IMR-90 (cell line): ENCODE measurements around the gene PRR19. TPM values are rescaled to one million over a fixed set of nuclear protein-coding genes. Genes with fewer than 3 reads are reported as not detected.

Source experiments
- ATAC-seq: fragments of 200-7000 bp; cut with Tn5 transposase; 2 replicates; pipeline ENCODE4 v1.9.1; 2020; ENCODE audit warnings: low read depth, mild to moderate bottlenecking, moderate library complexity
- BruUV-seq: library from RNA; stranded (reverse); fragments of 400-500 nt; replicated peaks from 2 replicates; lab custom pipeline; 2021; lab: Mats Ljungman, UMichigan
- CTCF ChIA-PET: fragments of 300-600 bp; formaldehyde crosslinking; extraction: SDS; loops from one replicate; lab custom pipeline; 2021; ENCODE audit warnings: antibody characterized with exemption; lab: Yijun Ruan, JAX
- POLR2A ChIA-PET: fragments of 300-600 bp; sonication (Branson Sonifier 250); formaldehyde crosslinking; loops from one replicate; lab custom pipeline; 2022; ENCODE audit warnings: antibody characterized with exemption; ENCODE audit not compliant: unreplicated experiment; lab: Charles Lee
- DNase-seq: peaks from one replicate; pipeline ENCODE4 v3.0.0; 2013
- H2AFZ ChIP-seq: replicated peaks from 2 replicates; pipeline ENCODE3; 2013; ENCODE audit warnings: low read length, mild to moderate bottlenecking; ENCODE audit not compliant: poor library complexity
- H2AK5ac ChIP-seq: 2 replicates; pipeline ENCODE4 v1.6.1; 2013; ENCODE audit warnings: low read depth, low read length, inconsistent platforms
- H2AK9ac ChIP-seq: replicated peaks from 2 replicates; pipeline ENCODE3; 2013; ENCODE audit warnings: mild to moderate bottlenecking, low read depth, low read length, moderate library complexity; ENCODE audit not compliant: poor library complexity
- H2BK120ac ChIP-seq: 2 replicates; pipeline ENCODE4 v1.6.1; 2013; ENCODE audit warnings: low read depth, low read length, inconsistent platforms
- H2BK15ac ChIP-seq: 3 replicates; pipeline ENCODE4 v1.6.1; 2013; ENCODE audit warnings: low read depth, low read length, inconsistent platforms
- H2BK20ac ChIP-seq: 2 replicates; pipeline ENCODE4 v1.6.1; 2013; ENCODE audit warnings: low read depth, mild to moderate bottlenecking, inconsistent platforms, low read length, moderate library complexity
- H2BK5ac ChIP-seq: 2 replicates; pipeline ENCODE4 v1.6.1; 2013; ENCODE audit warnings: mild to moderate bottlenecking, low read depth, low read length, inconsistent platforms; ENCODE audit not compliant: poor library complexity, severe bottlenecking
- H3K14ac ChIP-seq: replicated peaks from 2 replicates; pipeline ENCODE4 v1.6.1; 2013; ENCODE audit warnings: low read depth, low read length, inconsistent platforms
- H3K18ac ChIP-seq: 2 replicates; pipeline ENCODE4 v1.6.1; 2013; ENCODE audit warnings: low read depth, low read length, control low read depth
- H3K23ac ChIP-seq: 2 replicates; pipeline ENCODE4 v1.6.1; 2013; ENCODE audit warnings: low read depth, low read length, inconsistent platforms
- H3K27ac ChIP-seq: 2 replicates; pipeline ENCODE4 v1.5.1; 2013; ENCODE audit warnings: mild to moderate bottlenecking, control low read depth, low read length; ENCODE audit not compliant: insufficient read depth
- H3K27me3 ChIP-seq: 2 replicates; pipeline ENCODE4 v1.6.1; 2013; ENCODE audit warnings: low read length; ENCODE audit not compliant: control insufficient read depth, insufficient read depth
- H3K36me3 ChIP-seq: 2 replicates; pipeline ENCODE4 v1.6.1; 2013; ENCODE audit warnings: low read length, mixed read lengths; ENCODE audit not compliant: control insufficient read depth, insufficient read depth
- H3K4ac ChIP-seq: 2 replicates; pipeline ENCODE4 v1.6.1; 2013; ENCODE audit warnings: low read depth, low read length, inconsistent platforms
- H3K4me1 ChIP-seq: 2 replicates; pipeline ENCODE4 v1.6.1; 2013; ENCODE audit warnings: low read length, mixed read lengths; ENCODE audit not compliant: control insufficient read depth, insufficient read depth
- H3K4me2 ChIP-seq: 2 replicates; pipeline ENCODE4 v1.6.1; 2013; ENCODE audit warnings: low read depth, mild to moderate bottlenecking, control low read depth, low read length, moderate library complexity
- H3K4me3 ChIP-seq: 2 replicates; pipeline ENCODE4 v1.5.1; 2013; ENCODE audit warnings: low read depth, mild to moderate bottlenecking, control low read depth, low read length, moderate library complexity; ENCODE audit not compliant: insufficient read depth
- H3K56ac ChIP-seq: 2 replicates; pipeline ENCODE4 v1.6.1; 2013; ENCODE audit warnings: low read length, inconsistent platforms; ENCODE audit not compliant: insufficient read depth; ENCODE audit errors: extremely low read depth
- H3K79me1 ChIP-seq, 2 experiments: 2 replicates each; pipeline ENCODE4 v1.6.1; 2013; ENCODE audit warnings: low read length in 2 of 2, inconsistent platforms in 1 of 2, low read depth in 1 of 2
- H3K9ac ChIP-seq: 2 replicates; pipeline ENCODE4 v1.6.1; 2013; ENCODE audit warnings: low read depth, low read length, control low read depth
- H3K9me1 ChIP-seq: 2 replicates; pipeline ENCODE4 v1.6.1; 2013; ENCODE audit warnings: low read length, inconsistent platforms; ENCODE audit not compliant: insufficient read depth
- H3K9me3 ChIP-seq: 2 replicates; pipeline ENCODE4 v1.6.1; 2013; ENCODE audit warnings: low read length; ENCODE audit not compliant: control insufficient read depth, insufficient read depth
- H4K20me1 ChIP-seq: 2 replicates; pipeline ENCODE4 v1.6.1; 2013; ENCODE audit warnings: low read length, inconsistent platforms; ENCODE audit not compliant: insufficient read depth
- H4K5ac ChIP-seq: 2 replicates; pipeline ENCODE4 v1.6.1; 2013; ENCODE audit warnings: mild to moderate bottlenecking, low read depth, low read length, control low read depth
- H4K8ac ChIP-seq, 2 experiments: 2 replicates each; pipeline ENCODE4 v1.6.1; 2013; ENCODE audit warnings: low read depth in 2 of 2, low read length in 2 of 2, control low read depth in 1 of 2, inconsistent platforms in 1 of 2
- H4K91ac ChIP-seq: 2 replicates; pipeline ENCODE4 v1.6.1; 2013; ENCODE audit warnings: low read depth, low read length, inconsistent platforms; ENCODE audit not compliant: insufficient read depth
- BHLHE40 ChIP-seq: fragments of 150-350 bp; IDR thresholded peaks from 2 replicates; pipeline ENCODE4 v1.6.1; 2016; ENCODE audit warnings: mild to moderate bottlenecking, low read depth, low read length
- CTCF ChIP-seq: conservative IDR thresholded peaks from 2 replicates; pipeline ENCODE4 v1.5.1; 2012; ENCODE audit warnings: mild to moderate bottlenecking, low read depth, low read length, improper control_type of control experiment
- FOS ChIP-seq: fragments of 150-350 bp; IDR thresholded peaks from 2 replicates; pipeline ENCODE4 v1.6.1; 2016; ENCODE audit warnings: low read depth, low read length
- MAZ ChIP-seq: IDR thresholded peaks from 2 replicates; pipeline ENCODE4 v1.6.1; 2012; ENCODE audit warnings: low read depth, mild to moderate bottlenecking, low read length, improper control_type of control experiment, moderate library complexity, borderline replicate concordance
- MXI1 ChIP-seq: IDR thresholded peaks from 2 replicates; pipeline ENCODE4 v1.6.1; 2012; ENCODE audit warnings: low read depth, mild to moderate bottlenecking, low read length, moderate library complexity, borderline replicate concordance
- POLR2A ChIP-seq: IDR thresholded peaks from 2 replicates; pipeline ENCODE4 v1.6.1; 2012; ENCODE audit warnings: mild to moderate bottlenecking, low read depth, low read length
- RAD21 ChIP-seq: IDR thresholded peaks from 2 replicates; pipeline ENCODE4 v1.6.1; 2012; ENCODE audit warnings: low read length, improper control_type of control experiment
- RCOR1 ChIP-seq: IDR thresholded peaks from 2 replicates; pipeline ENCODE4 v1.6.1; 2012; ENCODE audit warnings: mild to moderate bottlenecking, low read length, improper control_type of control experiment; ENCODE audit not compliant: insufficient replicate concordance
- RFX5 ChIP-seq: IDR thresholded peaks from 2 replicates; pipeline ENCODE4 v1.8.0; 2012; ENCODE audit warnings: low read depth, mild to moderate bottlenecking, low read length, moderate library complexity
- WGBS, 2 experiments: methylation state at CpG; one replicate each; pipeline versions ENCODE4 v1.1.5 to v1.1.7; 2013; ENCODE audit warnings: missing lambda C conversion rate in 2 of 2; ENCODE audit not compliant: insufficient read length in 1 of 2; ENCODE audit errors: extremely low coverage in 2 of 2; 5-methylcytosine and 5-hydroxymethylcytosine counted together
- dilution Hi-C: fragments of 300-500 bp; cut with HindIII; formaldehyde crosslinking; loops from one replicate; pipeline ENCODE4 v1.14.3; 2018; ENCODE audit warnings: low sequenced_read_pairs; ENCODE audit not compliant: unreplicated experiment
- in situ Hi-C: fragments of 300-500 bp; cut with MboI; formaldehyde crosslinking; loops from 3 replicates; pipeline ENCODE4 v1.14.3; 2019; ENCODE audit warnings: low sequenced_read_pairs, inconsistent platforms, mixed read lengths
- intact Hi-C: fragments of 100-400 bp; cut with micrococcal nuclease; formaldehyde crosslinking; loops from 2 replicates; pipeline ENCODE4 v1.10.0; 2022
- polyA plus RNA-seq, 3 experiments: library from polyadenylated mRNA; depleted of rRNA; stranded (reverse); fragments of >200 nt; gene quantifications; 2 replicates each; pipeline ENCODE4 v1.2.3, GENCODE V29; 2012; ENCODE audit warnings: low replicate concordance in 1 of 3
- total RNA-seq: library from RNA; depleted of rRNA; stranded (reverse); fragments of >200 nt; gene quantifications from 2 replicates; pipeline ENCODE4 v1.2.3, GENCODE V29; 2012

The PRR19 gene
- total and polyA plus RNA-seq, 2 of the 4 experiments (the other 2 are of a cell fraction), result 0.36 to 1.6 TPM

- no peak for ATAC-seq
- Histone ChIP-seq H4K5ac (no peak overlapping the region; the same call in 1 of the 2 replicates), H3K56ac (no peak overlapping the region), H3K36me3 (no peaks in the 10 kb centered on the region), H4K8ac (peak overlapping the region; percentile 21 to 58; a peak in 2 of 4 replicates), H3K4ac (peak overlapping the region; percentile 71), H3K14ac (peak overlapping the region; percentile 67), H3K79me1 (peaks cover 15 to 29% of the 10 kb centered on the region in 2 experiments), H2AK5ac (peak overlapping the region; percentile 56; the same call in 1 of the 2 replicates), H2BK15ac (peak overlapping the region; percentile 17; the same call in 1 of the 3 replicates), H3K4me2 (peak overlapping the region; percentile 76), H4K91ac (0 out of 2 replicates have a peak overlapping the region, but pooled peaks have one; percentile 15), H3K9me3 (no peaks in the 10 kb centered on the region), H2BK5ac (peak overlapping the region; percentile 40), H3K9ac (peak overlapping the region; percentile 58), H3K9me1 (peaks cover 4% of the 10 kb centered on the region), H3K4me3 (peak overlapping the region; percentile 45), H2BK120ac (peak overlapping the region; percentile 13), H3K4me1 (peaks cover 10% of the 10 kb centered on the region), H3K23ac (peak overlapping the region; percentile 69), H2BK20ac (no peak overlapping the region; the same call in 1 of the 2 replicates), H3K27ac (peak overlapping the region; percentile 42), H2AFZ (peak overlapping the region; percentile 99), H4K20me1 (no peaks in the 10 kb centered on the region), H2AK9ac (peak overlapping the region; percentile 63), H3K18ac (no peak overlapping the region), H3K27me3 (no peaks in the 10 kb centered on the region)
- no peak for DNase-seq
- TF ChIP-seq POLR2A (no peak), RAD21 (no peak), RCOR1 (no peak), FOS (no peak), BHLHE40 (no peak), MXI1 (no peak), CTCF (no peak), MAZ (no peak), RFX5 (no peak)
- in situ Hi-C loops, result no loop called here
- dilution Hi-C loops, result no loop called here
- intact Hi-C loops, result no loop called here
- 5% methylated on average over 10 of the region's 13 CpGs; no CpG with 5 or more reads in 1 of the 2 experiments for WGBS, 2 experiments
- ChIA-PET CTCF (no interaction called here), POLR2A (no interaction called here)
- BruUV-seq, result no TSS peak
Measured at GRCh38 chr19:42267644-42268141, 34.2 kb upstream of the PRR19 start.
